Trophoblast cell (in vitro differentiated cells and primary cell): ENCODE data around the gene KCNQ4.

Experiments used
- DNase-seq, 2 donors: peaks; one replicate each; pipeline ENCODE4 v3.0.0-alpha.2; 2016
- H2AFZ ChIP-seq: 2 replicates; pipeline ENCODE4 v1.6.1; 2013; ENCODE audit warnings: low read length, moderate library complexity, mild to moderate bottlenecking; ENCODE audit not compliant: insufficient read depth, poor library complexity
- H2AK5ac ChIP-seq: 2 replicates; pipeline ENCODE4 v1.6.1; 2013; ENCODE audit warnings: mild to moderate bottlenecking, low read length
- H2BK120ac ChIP-seq: 2 replicates; pipeline ENCODE4 v1.6.1; 2013; ENCODE audit warnings: low read length, mild to moderate bottlenecking, moderate library complexity; ENCODE audit not compliant: insufficient read depth, poor library complexity
- H2BK12ac ChIP-seq: 2 replicates; pipeline ENCODE4 v1.6.1; 2013; ENCODE audit warnings: mild to moderate bottlenecking, low read length, moderate library complexity
- H2BK5ac ChIP-seq: 2 replicates; pipeline ENCODE4 v1.6.1; 2013; ENCODE audit warnings: low read length, low read depth, moderate library complexity, mild to moderate bottlenecking; ENCODE audit not compliant: poor library complexity
- H3K14ac ChIP-seq: 2 replicates; pipeline ENCODE4 v1.6.1; 2013; ENCODE audit warnings: mild to moderate bottlenecking, low read length
- H3K18ac ChIP-seq: 2 replicates; pipeline ENCODE4 v1.6.1; 2013; ENCODE audit warnings: mild to moderate bottlenecking, low read length
- H3K23ac ChIP-seq: 2 replicates; pipeline ENCODE4 v1.6.1; 2013; ENCODE audit warnings: low read length
- H3K27ac ChIP-seq: 2 replicates; pipeline ENCODE4 v1.5.1; 2013; ENCODE audit warnings: low read depth, mild to moderate bottlenecking, inconsistent platforms, low read length, moderate library complexity
- H3K27me3 ChIP-seq: 2 replicates; pipeline ENCODE4 v1.6.1; 2013; ENCODE audit warnings: inconsistent platforms, mild to moderate bottlenecking, low read length, moderate library complexity; ENCODE audit not compliant: insufficient read depth
- H3K36me3 ChIP-seq, 2 experiments: 1 replicate in 1 of 2; 2 replicates in 1 of 2; pipeline ENCODE4 v1.6.1; 2013; ENCODE audit warnings: low read length in 2 of 2, mild to moderate bottlenecking in 2 of 2, moderate library complexity in 1 of 2; ENCODE audit not compliant: insufficient read depth in 2 of 2, control insufficient read depth in 1 of 2
- H3K4ac ChIP-seq: 2 replicates; pipeline ENCODE4 v1.6.1; 2013; ENCODE audit warnings: low read depth, mild to moderate bottlenecking, low read length, moderate library complexity
- H3K4me1 ChIP-seq, 2 experiments: 1 replicate in 1 of 2; 2 replicates in 1 of 2; pipeline ENCODE4 v1.6.1; 2013; ENCODE audit warnings: low read length in 2 of 2, mild to moderate bottlenecking in 2 of 2, moderate library complexity in 1 of 2; ENCODE audit not compliant: insufficient read depth in 2 of 2, control insufficient read depth in 1 of 2
- H3K4me2 ChIP-seq: 2 replicates; pipeline ENCODE4 v1.6.1; 2013; ENCODE audit warnings: inconsistent platforms, mild to moderate bottlenecking, low read length, moderate library complexity
- H3K4me3 ChIP-seq: 2 replicates; pipeline ENCODE4 v1.5.1; 2013; ENCODE audit warnings: mild to moderate bottlenecking, low read depth, low read length, inconsistent platforms
- H3K79me1 ChIP-seq: one replicate; pipeline ENCODE4 v1.6.1; 2013; ENCODE audit warnings: low read length
- H3K79me2 ChIP-seq: 2 replicates; pipeline ENCODE4 v1.6.1; 2013; ENCODE audit warnings: low read length, mild to moderate bottlenecking; ENCODE audit not compliant: control insufficient read depth, insufficient read depth, poor library complexity
- H3K9ac ChIP-seq: 2 replicates; pipeline ENCODE4 v1.6.1; 2013; ENCODE audit warnings: mild to moderate bottlenecking, low read length
- H3K9me3 ChIP-seq: 2 replicates; pipeline ENCODE4 v1.6.1; 2013; ENCODE audit warnings: low read depth, mild to moderate bottlenecking, control low read depth, inconsistent platforms, low read length; ENCODE audit not compliant: insufficient read depth
- H4K12ac ChIP-seq: 2 replicates; pipeline ENCODE4 v1.6.1; 2013; ENCODE audit warnings: low read depth, mild to moderate bottlenecking, low read length, moderate library complexity
- H4K8ac ChIP-seq: 2 replicates; pipeline ENCODE4 v1.6.1; 2013; ENCODE audit warnings: low read depth, mild to moderate bottlenecking, low read length, moderate library complexity
- H4K91ac ChIP-seq: one replicate; pipeline ENCODE4 v1.6.1; 2013; ENCODE audit warnings: low read depth, mild to moderate bottlenecking, low read length, moderate library complexity
- WGBS: extraction: QIAGEN DNeasy Blood & Tissue Kit; methylation state at CpG from one replicate; pipeline ENCODE4 v1.1.7; 2013; ENCODE audit warnings: missing lambda C conversion rate; ENCODE audit not compliant: insufficient read length, insufficient coverage; ENCODE audit errors: extremely low coverage; 5-methylcytosine and 5-hydroxymethylcytosine counted together

The KCNQ4 gene

DNA sequence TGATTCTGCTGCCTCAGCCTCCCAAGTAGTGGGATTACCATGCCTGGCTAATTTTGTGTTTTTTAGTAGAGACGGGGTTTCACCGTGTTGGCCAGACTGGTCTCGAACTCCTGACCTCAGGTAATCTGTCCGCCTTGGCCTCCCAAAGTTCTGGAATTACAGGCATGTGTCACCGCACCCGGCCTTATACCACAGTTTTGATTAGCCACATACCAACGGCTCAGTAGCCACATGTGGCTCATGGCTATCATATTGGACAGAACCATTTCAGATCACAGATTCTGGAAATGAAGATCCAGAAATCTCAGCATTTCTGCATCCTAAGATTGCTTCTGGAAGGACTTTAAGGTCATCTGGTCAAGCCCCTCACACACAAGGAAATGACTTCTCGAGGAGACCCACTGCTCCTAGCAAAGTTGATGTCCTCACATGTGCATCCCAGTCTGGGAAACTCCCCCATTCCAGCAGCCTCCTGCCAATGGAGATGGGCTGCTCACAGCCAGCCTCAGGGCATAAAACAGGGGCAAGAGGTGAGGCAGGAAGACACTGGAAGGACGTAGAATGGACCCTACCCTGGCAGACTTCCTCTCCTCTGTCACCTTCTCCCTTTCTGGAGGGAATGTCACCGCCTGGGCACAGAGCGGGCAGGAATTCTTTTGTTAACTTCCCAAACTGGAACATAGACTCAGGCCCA lies 96.0 kb downstream of the KCNQ4 start:
- Histone ChIP-seq H2AFZ (no peak overlapping the region), H3K79me2 (no peaks in the 10 kb centered on the region), H3K14ac (no peak overlapping the region), H2BK120ac (no peak overlapping the region), H2BK5ac (no peak overlapping the region), H3K27ac (no peak overlapping the region), H3K23ac (no peak overlapping the region), H2BK12ac (no peak overlapping the region), H3K27me3 (no peaks in the 10 kb centered on the region), H4K91ac (no peak overlapping the region), H3K4me1 (peaks cover 3 to 6% of the 10 kb centered on the region in 2 experiments), H4K8ac (no peak overlapping the region), H4K12ac (no peak overlapping the region), H2AK5ac (no peak overlapping the region), H3K4me3 (no peak overlapping the region), H3K4ac (no peak overlapping the region), H3K4me2 (no peak overlapping the region), H3K79me1 (no peaks in the 10 kb centered on the region), H3K36me3 (no peaks in the 10 kb centered on the region), H3K9ac (no peak overlapping the region), H3K18ac (no peak overlapping the region), H3K9me3 (no peaks in the 10 kb centered on the region)
- no peak for DNase-seq
- no CpG with 5 or more reads among the region's 11 CpGs for WGBS

DNA sequence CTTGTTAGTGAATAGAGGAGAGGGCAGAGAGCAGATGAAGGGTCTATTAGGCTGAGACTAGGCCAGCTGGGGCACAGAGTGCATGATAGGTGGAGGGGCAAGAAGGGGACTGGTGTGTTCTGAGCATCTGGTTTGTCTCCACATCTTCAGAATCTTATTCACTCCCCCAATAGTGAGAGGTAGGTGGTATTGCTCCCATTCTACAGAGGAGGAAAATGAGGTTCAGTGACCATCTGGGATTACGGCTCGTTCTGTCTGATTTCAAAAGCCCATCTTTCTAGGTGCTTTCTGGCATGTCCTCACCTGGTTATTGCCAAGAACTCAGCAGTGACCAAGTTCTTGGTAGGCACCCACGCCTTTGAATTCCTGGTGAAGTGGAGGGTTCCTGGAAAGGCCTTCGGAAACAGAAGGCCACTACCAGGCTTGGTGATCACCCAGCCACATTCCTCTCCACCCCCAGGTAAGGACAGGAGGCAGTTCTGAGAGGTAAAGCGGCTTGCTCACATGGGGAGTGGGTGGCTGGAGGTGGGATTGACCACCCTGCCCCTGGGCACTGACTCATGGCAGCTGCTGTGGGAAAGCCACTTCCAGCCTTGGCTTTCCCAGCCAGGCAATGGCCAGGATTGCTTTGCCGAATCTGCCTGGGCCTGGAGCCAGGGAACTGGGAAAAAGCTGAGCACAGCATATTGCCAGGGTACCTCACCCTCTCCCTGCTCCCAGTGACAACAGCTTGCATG lies 97.4 kb downstream of the KCNQ4 start:
- Histone ChIP-seq H3K79me1 (no peaks in the 10 kb centered on the region), H3K4me2 (no peak overlapping the region), H3K79me2 (no peaks in the 10 kb centered on the region), H3K36me3 (no peaks in the 10 kb centered on the region), H2BK5ac (no peak overlapping the region), H3K27ac (no peak overlapping the region), H2AFZ (no peak overlapping the region), H3K9me3 (no peaks in the 10 kb centered on the region), H3K4me3 (no peak overlapping the region), H3K18ac (no peak overlapping the region), H3K9ac (no peak overlapping the region), H3K27me3 (no peaks in the 10 kb centered on the region), H4K12ac (no peak overlapping the region), H4K91ac (no peak overlapping the region), H4K8ac (no peak overlapping the region), H2AK5ac (no peak overlapping the region), H2BK12ac (no peak overlapping the region), H3K14ac (no peak overlapping the region), H3K4me1 (peaks cover 3 to 6% of the 10 kb centered on the region in 2 experiments), H2BK120ac (no peak overlapping the region), H3K4ac (no peak overlapping the region), H3K23ac (no peak overlapping the region)
- no CpG with 5 or more reads among the region's 6 CpGs for WGBS
- no peak for DNase-seq

- no peak overlapping the region for H3K14ac ChIP-seq
- H2AFZ ChIP-seq: no peak overlapping the region
- no peak overlapping the region for H4K91ac ChIP-seq
- no peak overlapping the region for H4K12ac ChIP-seq
- no peaks in the 10 kb centered on the region for H3K27me3 ChIP-seq
- no peak overlapping the region for H3K23ac ChIP-seq
- peak overlapping the region; percentile 47 for H3K4me2 ChIP-seq
- no peak overlapping the region for H4K8ac ChIP-seq
- H3K9me3 ChIP-seq: no peaks in the 10 kb centered on the region
- H3K4ac ChIP-seq: no peak overlapping the region
- H3K4me1 ChIP-seq: peaks cover 3 to 7% of the 10 kb centered on the region in 2 experiments
- H2AK5ac ChIP-seq: no peak overlapping the region
- no peak overlapping the region for H2BK120ac ChIP-seq
- no peak overlapping the region for H2BK12ac ChIP-seq
- H3K9ac ChIP-seq: no peak overlapping the region
- H2BK5ac ChIP-seq: no peak overlapping the region
- no peaks in the 10 kb centered on the region for H3K36me3 ChIP-seq
- H3K27ac ChIP-seq: no peak overlapping the region
- no CpG with 5 or more reads among the region's 73 CpGs for WGBS
- no peak for DNase-seq
- no peak overlapping the region for H3K4me3 ChIP-seq
- H3K79me2 ChIP-seq: no peaks in the 10 kb centered on the region
- H3K79me1 ChIP-seq: no peaks in the 10 kb centered on the region
- no peak overlapping the region for H3K18ac ChIP-seq
Observed at GRCh38 chr1:40884055-40884795, 100.6 kb downstream of the KCNQ4 start.

DNA sequence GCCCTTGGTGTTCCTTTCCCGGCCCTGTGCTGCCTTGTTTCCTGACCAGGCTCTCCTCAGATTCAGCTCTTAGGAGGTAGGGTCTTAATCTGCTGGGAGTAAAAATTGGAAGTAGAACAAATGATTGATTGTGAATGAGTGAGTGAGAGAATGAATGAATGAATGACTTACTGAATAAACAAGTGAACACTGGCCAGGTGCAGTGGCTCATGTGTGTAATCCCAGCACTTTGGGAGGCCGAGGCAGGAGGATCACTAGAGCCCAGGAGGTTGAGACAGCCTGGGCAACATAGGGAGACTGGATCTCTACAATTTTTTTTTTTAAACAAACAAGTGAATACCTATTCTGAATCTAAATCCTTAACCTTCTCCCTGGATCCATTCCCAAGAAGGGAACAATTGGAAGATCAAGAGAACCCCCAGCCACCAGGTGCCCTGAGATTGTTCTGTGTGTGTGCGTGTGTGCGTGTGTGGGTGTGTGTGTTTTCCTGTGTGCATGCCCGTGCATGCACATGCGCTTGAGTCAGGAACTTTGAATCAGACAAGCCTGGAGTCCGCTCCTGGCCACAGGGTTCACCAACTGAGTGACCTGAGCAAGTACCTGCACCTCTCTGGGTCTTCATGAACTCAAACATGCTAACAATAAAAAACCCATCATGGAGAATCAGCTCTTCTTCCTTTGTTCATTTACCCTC lies 102.9 kb downstream of the KCNQ4 start:
- no CpG with 5 or more reads among the region's 7 CpGs for WGBS
- no peaks in the 10 kb centered on the region for H3K79me2 ChIP-seq
- no peak for DNase-seq
- no peak overlapping the region for H3K14ac ChIP-seq
- no peak overlapping the region for H2BK5ac ChIP-seq
- no peak overlapping the region for H3K4me3 ChIP-seq
- H2AK5ac ChIP-seq: no peak overlapping the region
- no peak overlapping the region for H4K8ac ChIP-seq
- H3K9ac ChIP-seq: no peak overlapping the region
- no peak overlapping the region for H4K12ac ChIP-seq
- no peaks in the 10 kb centered on the region for H3K79me1 ChIP-seq
- H2AFZ ChIP-seq: no peak overlapping the region
- H3K23ac ChIP-seq: no peak overlapping the region
- peaks cover 4% of the 10 kb centered on the region for H3K9me3 ChIP-seq
- H3K18ac ChIP-seq: no peak overlapping the region
- no peaks in the 10 kb centered on the region for H3K27me3 ChIP-seq
- no peak overlapping the region for H3K4ac ChIP-seq
- H2BK120ac ChIP-seq: no peak overlapping the region
- no peak overlapping the region for H4K91ac ChIP-seq
- no peak overlapping the region for H2BK12ac ChIP-seq
- H3K4me1 ChIP-seq: peaks cover 3 to 7% of the 10 kb centered on the region in 2 experiments
- no peak overlapping the region for H3K4me2 ChIP-seq
- no peaks in the 10 kb centered on the region for H3K36me3 ChIP-seq
- H3K27ac ChIP-seq: no peak overlapping the region
